Epithelial cell of esophagus (primary cell): ENCODE data around the gene TMEM37.

ENCODE experiments used
- DNase-seq: peaks from one replicate; pipeline ENCODE4 v3.0.0; 2010; ENCODE audit warnings: low read depth
- H3K4me3 ChIP-seq: 2 replicates; pipeline ENCODE4 v1.5.1; 2011; ENCODE audit warnings: mild to moderate bottlenecking, low read length, control low read depth
- CTCF ChIP-seq: IDR thresholded peaks from 2 replicates; pipeline ENCODE4 v1.5.1; 2011; ENCODE audit warnings: low read depth, mild to moderate bottlenecking, low read length, control low read depth, inconsistent platforms; ENCODE audit not compliant: insufficient read depth; ENCODE audit errors: missing control alignments

TMEM37 gene

GRCh38 chr2:119475225-119475856, 43.7 kb downstream of the TMEM37 start:
- no peak for DNase-seq
- no peak overlapping the region for H3K4me3 ChIP-seq
- peak; percentile 8 for TF ChIP-seq CTCF

- no peak for DNase-seq
- TF ChIP-seq CTCF: no peak
Measured at GRCh38 chr2:119475857-119476244, 44.2 kb downstream of the TMEM37 start.

GRCh38 chr2:119476301-119477112, 44.9 kb downstream of the TMEM37 start:
- DNase-seq: peak; percentile 49
- no peak overlapping the region for H3K4me3 ChIP-seq
- TF ChIP-seq CTCF: peak; percentile 93

More at GRCh38 chr2:119475857-119476244, 44.2 kb downstream of the TMEM37 start:
- H3K4me3 ChIP-seq: no peak overlapping the region

- no peak for DNase-seq
- no peak overlapping the region for H3K4me3 ChIP-seq
- no peak for TF ChIP-seq CTCF
Measured at GRCh38 chr2:119477113-119477505, 45.5 kb downstream of the TMEM37 start.

GRCh38 chr2:119478188-119478977, 46.7 kb downstream of the TMEM37 start:
- no peak for TF ChIP-seq CTCF
- no peak overlapping the region for H3K4me3 ChIP-seq
- no peak for DNase-seq

- H3K4me3 ChIP-seq: no peak overlapping the region
- no peak for TF ChIP-seq CTCF
- DNase-seq: no peak
Measured at GRCh38 chr2:119478978-119479295, 47.3 kb downstream of the TMEM37 start.
